Uterus (tissue), 2 donors: ENCODE results near the gene GDF9.

Source experiments
- POLR2A ChIP-seq, 2 donors: fragments of 450-650 bp; IDR thresholded peaks; one replicate each; pipeline ENCODE4 v1.6.1; 2016; ENCODE audit warnings: antibody characterized with exemption in 2 of 2, mild to moderate bottlenecking in 1 of 2, moderate library complexity in 1 of 2
- TF ChIP-seq, protein P1 (sequence below), 4 experiments: fragments of 200-600 bp in 2 of 4; fragments of 450-650 bp in 2 of 4; sonication (generic) in 2 of 4; IDR thresholded peaks; one replicate each; pipeline ENCODE4 v1.5.1; 2016 to 2019; ENCODE audit warnings: antibody characterized with exemption in 4 of 4, mild to moderate bottlenecking in 2 of 4, moderate library complexity in 1 of 4

DNA sequence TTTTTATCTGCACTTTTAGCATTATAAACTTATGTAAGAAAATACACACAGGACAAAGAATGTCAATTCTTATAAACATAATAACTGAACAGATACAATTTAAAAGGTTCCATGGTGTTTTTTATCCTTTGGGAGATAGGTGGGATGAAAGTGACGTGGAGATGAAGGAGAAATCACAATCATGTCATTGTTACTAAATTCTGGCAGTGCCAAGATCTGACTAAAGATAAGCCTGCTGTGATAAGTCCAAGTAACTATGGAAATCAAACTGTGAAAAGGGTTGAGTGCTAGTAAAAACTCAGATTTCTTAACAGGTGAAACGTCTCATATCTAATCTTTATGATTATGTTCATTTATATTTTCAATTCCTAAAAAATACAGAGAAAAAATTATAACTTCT, 18.3 kb upstream of the GDF9 start:
- TF ChIP-seq, protein P1, sequence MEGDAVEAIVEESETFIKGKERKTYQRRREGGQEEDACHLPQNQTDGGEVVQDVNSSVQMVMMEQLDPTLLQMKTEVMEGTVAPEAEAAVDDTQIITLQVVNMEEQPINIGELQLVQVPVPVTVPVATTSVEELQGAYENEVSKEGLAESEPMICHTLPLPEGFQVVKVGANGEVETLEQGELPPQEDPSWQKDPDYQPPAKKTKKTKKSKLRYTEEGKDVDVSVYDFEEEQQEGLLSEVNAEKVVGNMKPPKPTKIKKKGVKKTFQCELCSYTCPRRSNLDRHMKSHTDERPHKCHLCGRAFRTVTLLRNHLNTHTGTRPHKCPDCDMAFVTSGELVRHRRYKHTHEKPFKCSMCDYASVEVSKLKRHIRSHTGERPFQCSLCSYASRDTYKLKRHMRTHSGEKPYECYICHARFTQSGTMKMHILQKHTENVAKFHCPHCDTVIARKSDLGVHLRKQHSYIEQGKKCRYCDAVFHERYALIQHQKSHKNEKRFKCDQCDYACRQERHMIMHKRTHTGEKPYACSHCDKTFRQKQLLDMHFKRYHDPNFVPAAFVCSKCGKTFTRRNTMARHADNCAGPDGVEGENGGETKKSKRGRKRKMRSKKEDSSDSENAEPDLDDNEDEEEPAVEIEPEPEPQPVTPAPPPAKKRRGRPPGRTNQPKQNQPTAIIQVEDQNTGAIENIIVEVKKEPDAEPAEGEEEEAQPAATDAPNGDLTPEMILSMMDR (IDR thresholded peaks at IDR 0.05), result no peak
- no peak for TF ChIP-seq POLR2A (IDR thresholded peaks at IDR 0.05)
